Upper lobe of left lung (tissue), 4 donors: ENCODE measurements around the gene MTRF1.

Experiments
- CTCF ChIP-seq, 6 experiments: fragments of 450-650 bp in 4 of 6; fragments of 200-600 bp in 2 of 6; sonication (generic) in 2 of 6; IDR thresholded peaks; one replicate each; pipeline ENCODE4 v1.5.1; 2016 to 2019; ENCODE audit warnings: antibody characterized with exemption in 6 of 6
- EP300 ChIP-seq, 4 donors: sonication (generic); formaldehyde crosslinking; IDR thresholded peaks; one replicate each; pipeline ENCODE4 v1.5.1; 2017; ENCODE audit warnings: antibody characterized with exemption in 4 of 4, control low read depth in 2 of 4
- POLR2A ChIP-seq, 4 donors: fragments of 450-650 bp; IDR thresholded peaks; one replicate each; pipeline ENCODE4 v1.5.1; 2016 to 2017; ENCODE audit warnings: antibody characterized with exemption in 4 of 4, mild to moderate bottlenecking in 2 of 4

GRCh38 chr13:41295973-41296372 lies 32.6 kb upstream of the MTRF1 start:
- no peak for TF ChIP-seq CTCF (IDR thresholded peaks at IDR 0.05)
- TF ChIP-seq EP300 (IDR thresholded peaks at IDR 0.05) = no peak
- no peak for TF ChIP-seq POLR2A (IDR thresholded peaks at IDR 0.05)
